HepG2 (cell line): Measurements from ENCODE around the gene MAMLD1. TPM values are rescaled to one million over a fixed set of nuclear protein-coding genes. Genes with fewer than 3 reads are reported as not detected.

Source experiments
- ATAC-seq: fragments of 200-7000 bp; cut with Tn5 transposase; 3 replicates; pipeline ENCODE4 v1.9.1; 2020; ENCODE audit warnings: mild to moderate bottlenecking, moderate library complexity
- BruUV-seq: library from RNA; stranded (reverse); fragments of 400-500 nt; replicated peaks from 2 replicates; lab custom pipeline; 2021; lab: Mats Ljungman, UMichigan
- CTCF ChIA-PET: fragments of 300-600 bp; formaldehyde crosslinking; extraction: SDS; loops from one replicate; lab custom pipeline; 2021; ENCODE audit warnings: low total read pairs, inconsistent platforms, low intra/inter-chr PET ratio; lab: Yijun Ruan, JAX
- POLR2A ChIA-PET: fragments of 350-600 bp; sonication (Branson Sonifier 250); formaldehyde crosslinking; loops from one replicate; lab custom pipeline; 2020; ENCODE audit warnings: antibody characterized with exemption, inconsistent platforms; lab: Yijun Ruan, JAX
- DNase-seq: peaks from one replicate; pipeline ENCODE4 v3.0.0-alpha.2; 2015; ENCODE audit warnings: low spot score
- FAIRE-seq: peaks from 3 replicates; lab custom pipeline; 2011; peaks lifted over from hg19 to GRCh38; lab: Jason Lieb, UNC
- H2AFZ ChIP-seq: one replicate; pipeline ENCODE4 v1.6.1; 2011; ENCODE audit warnings: low read length, inconsistent platforms
- H3K27ac ChIP-seq: fragments of 300-600 bp; 3 replicates; pipeline ENCODE4 v1.8.0; 2011; ENCODE audit warnings: mixed run types, mild to moderate bottlenecking, mixed read lengths, low read length, inconsistent platforms; ENCODE audit not compliant: insufficient read depth; ENCODE audit errors: extremely low read length
- H3K27me3 ChIP-seq, 2 experiments: fragments of 200-600 bp in 1 of 2; 2 replicates in 1 of 2; 3 replicates in 1 of 2; pipeline versions ENCODE4 v1.6.0 to v1.8.0; 2011; ENCODE audit warnings: low read length in 2 of 2, mild to moderate bottlenecking in 2 of 2, moderate library complexity in 2 of 2, inconsistent platforms in 1 of 2; ENCODE audit not compliant: insufficient read depth in 2 of 2, control insufficient read depth in 1 of 2
- H3K36me3 ChIP-seq, 2 experiments: fragments of 200-600 bp in 1 of 2; replicated peaks in 1 of 2; 2 replicates in 1 of 2; 3 replicates in 1 of 2; pipeline versions ENCODE4 v1.5.1 to v1.8.0; 2011; ENCODE audit warnings: low read length in 2 of 2, inconsistent platforms in 1 of 2; ENCODE audit not compliant: insufficient read depth in 2 of 2, control insufficient read depth in 1 of 2
- H3K4me1 ChIP-seq: 2 replicates; pipeline ENCODE4 v1.5.1; 2012; ENCODE audit warnings: low read length, inconsistent platforms; ENCODE audit not compliant: insufficient read depth
- H3K4me2 ChIP-seq: 2 replicates; pipeline ENCODE4 v1.6.0; 2011; ENCODE audit warnings: low read depth, low read length, inconsistent platforms
- H3K4me3 ChIP-seq, 3 experiments: fragments of 200-600 bp in 1 of 3; sonication (generic), shearing (Covaris generic) in 1 of 3; replicated peaks in 1 of 3; 2 replicates each; pipeline ENCODE4 v1.5.1; 2011 to 2016; ENCODE audit warnings: low read length in 3 of 3, inconsistent platforms in 2 of 3, low read depth in 2 of 3, mild to moderate bottlenecking in 2 of 3, control low read depth in 1 of 3, mixed read lengths in 1 of 3; ENCODE audit not compliant: insufficient read depth in 1 of 3
- H3K79me2 ChIP-seq: one replicate; pipeline ENCODE4 v1.6.1; 2011; ENCODE audit warnings: low read length, inconsistent platforms; ENCODE audit not compliant: insufficient read depth
- H3K9ac ChIP-seq: 2 replicates; pipeline ENCODE4 v1.6.0; 2011; ENCODE audit warnings: mild to moderate bottlenecking, low read depth, low read length, inconsistent platforms; ENCODE audit not compliant: insufficient read depth
- H3K9me3 ChIP-seq: 2 replicates; pipeline ENCODE4 v1.5.1; 2012; ENCODE audit warnings: mild to moderate bottlenecking, low read length
- H4K20me1 ChIP-seq: 2 replicates; pipeline ENCODE4 v1.6.0; 2011; ENCODE audit warnings: inconsistent platforms, mild to moderate bottlenecking, low read length, moderate library complexity; ENCODE audit not compliant: insufficient read depth
- GLMP ChIP-seq: sonication (generic); formaldehyde crosslinking; IDR thresholded peaks from 2 replicates; pipeline ENCODE4 v1.9.0; 2021; ENCODE audit warnings: missing genetic modification reagents, mild to moderate bottlenecking, borderline replicate concordance
- GPN1 ChIP-seq: sonication (generic); formaldehyde crosslinking; IDR thresholded peaks from 2 replicates; pipeline ENCODE4 v1.5.1; 2020; ENCODE audit warnings: missing genetic modification reagents, borderline replicate concordance
- ZBTB4 ChIP-seq: sonication (generic); formaldehyde crosslinking; IDR thresholded peaks from 2 replicates; pipeline ENCODE4 v1.4.0; 2020; ENCODE audit warnings: missing genetic modification reagents, mild to moderate bottlenecking, borderline replicate concordance
- ZBTB7A ChIP-seq: sonication (generic); formaldehyde crosslinking; IDR thresholded peaks from 2 replicates; pipeline ENCODE4 v1.8.0; 2022; ENCODE audit warnings: mild to moderate bottlenecking, missing genetic modification reagents
- ZNF225 ChIP-seq: sonication (generic); formaldehyde crosslinking; IDR thresholded peaks from 2 replicates; pipeline ENCODE4 v1.4.0; 2020; ENCODE audit warnings: mild to moderate bottlenecking, missing genetic modification reagents
- ZNF766 ChIP-seq: sonication (generic); formaldehyde crosslinking; IDR thresholded peaks from 2 replicates; pipeline ENCODE4 v1.5.0; 2020; ENCODE audit warnings: missing genetic modification reagents, borderline replicate concordance
- WGBS: methylation state at CpG from one replicate; pipeline ENCODE4 v1.1.6; 2017; ENCODE audit warnings: low lambda C conversion rate; 5-methylcytosine and 5-hydroxymethylcytosine counted together
- in situ Hi-C: cut with HindIII; loops from 2 replicates; pipeline ENCODE4 v1.10.0; 2017; ENCODE audit warnings: low pct_unique_long_range_greater_than_20kb; ENCODE audit not compliant: extremely low pct_ligation_motif_present
- intact Hi-C: fragments of 100-400 bp; cut with micrococcal nuclease; formaldehyde crosslinking; loops from one replicate; pipeline ENCODE4 v1.10.0; 2022; ENCODE audit not compliant: unreplicated experiment
- polyA plus RNA-seq, 8 experiments: library from polyadenylated mRNA; depleted of rRNA in 3 of 8; stranded (reverse) in 7 of 8; unstranded in 1 of 8; fragments of >200 nt; fragmentation: Illumina TruSeq in 4 of 8; extraction: Trizol in 4 of 8; gene quantifications; 2 replicates each; pipeline versions ENCODE4 v1.2.1 to v1.2.3, GENCODE V29; 2011 to 2016; ENCODE audit warnings: low read depth in 4 of 8, missing spikeins in 1 of 8, mixed read lengths in 1 of 8; ENCODE audit not compliant: insufficient read depth in 1 of 8
- total RNA-seq, 5 experiments: library from RNA; depleted of rRNA; stranded (reverse); fragments of >200 nt; fragmentation: Illumina TruSeq; extraction: Trizol; gene quantifications; 2 replicates each; pipeline ENCODE4 v1.2.3, GENCODE V29; 2016; ENCODE audit warnings: low read depth in 1 of 5
- TF ChIP-seq, protein P1 (sequence below), 2 experiments: IDR thresholded peaks; 2 replicates each; pipeline ENCODE4 v1.6.1; 2011 to 2012; ENCODE audit warnings: low read length in 2 of 2, borderline replicate concordance in 1 of 2, low read depth in 1 of 2, mild to moderate bottlenecking in 1 of 2, moderate library complexity in 1 of 2

The MAMLD1 gene
- total and polyA plus RNA-seq, 2 of the 13 experiments (the other 11 are each of a cell fraction or from before 2014, with no cell fraction given), result not detected

- POLR2A ChIA-PET, result no interaction called here
- WGBS, result 97% methylated on average over 2 of the region's 2 CpGs
These were observed 31.1 kb upstream of the MAMLD1 start for GRCh38 chrX:150332023-150332422.

More at GRCh38 chrX:150332023-150332422, 31.1 kb upstream of the MAMLD1 start:
- H3K4me1 ChIP-seq, result no peaks in the 10 kb centered on the region
- BruUV-seq, result no TSS peak
- no peak overlapping the region for H2AFZ ChIP-seq
- no peak for DNase-seq
- no peak for ATAC-seq
- no peaks in the 10 kb centered on the region for H3K9me3 ChIP-seq
- no peaks in the 10 kb centered on the region for H3K79me2 ChIP-seq
- intact Hi-C loops, result no loop called here
- no peaks in the 10 kb centered on the region for H4K20me1 ChIP-seq
- TF ChIP-seq ZBTB4 (CRISPR knock-in tag), result no peak
- TF ChIP-seq, protein P1, sequence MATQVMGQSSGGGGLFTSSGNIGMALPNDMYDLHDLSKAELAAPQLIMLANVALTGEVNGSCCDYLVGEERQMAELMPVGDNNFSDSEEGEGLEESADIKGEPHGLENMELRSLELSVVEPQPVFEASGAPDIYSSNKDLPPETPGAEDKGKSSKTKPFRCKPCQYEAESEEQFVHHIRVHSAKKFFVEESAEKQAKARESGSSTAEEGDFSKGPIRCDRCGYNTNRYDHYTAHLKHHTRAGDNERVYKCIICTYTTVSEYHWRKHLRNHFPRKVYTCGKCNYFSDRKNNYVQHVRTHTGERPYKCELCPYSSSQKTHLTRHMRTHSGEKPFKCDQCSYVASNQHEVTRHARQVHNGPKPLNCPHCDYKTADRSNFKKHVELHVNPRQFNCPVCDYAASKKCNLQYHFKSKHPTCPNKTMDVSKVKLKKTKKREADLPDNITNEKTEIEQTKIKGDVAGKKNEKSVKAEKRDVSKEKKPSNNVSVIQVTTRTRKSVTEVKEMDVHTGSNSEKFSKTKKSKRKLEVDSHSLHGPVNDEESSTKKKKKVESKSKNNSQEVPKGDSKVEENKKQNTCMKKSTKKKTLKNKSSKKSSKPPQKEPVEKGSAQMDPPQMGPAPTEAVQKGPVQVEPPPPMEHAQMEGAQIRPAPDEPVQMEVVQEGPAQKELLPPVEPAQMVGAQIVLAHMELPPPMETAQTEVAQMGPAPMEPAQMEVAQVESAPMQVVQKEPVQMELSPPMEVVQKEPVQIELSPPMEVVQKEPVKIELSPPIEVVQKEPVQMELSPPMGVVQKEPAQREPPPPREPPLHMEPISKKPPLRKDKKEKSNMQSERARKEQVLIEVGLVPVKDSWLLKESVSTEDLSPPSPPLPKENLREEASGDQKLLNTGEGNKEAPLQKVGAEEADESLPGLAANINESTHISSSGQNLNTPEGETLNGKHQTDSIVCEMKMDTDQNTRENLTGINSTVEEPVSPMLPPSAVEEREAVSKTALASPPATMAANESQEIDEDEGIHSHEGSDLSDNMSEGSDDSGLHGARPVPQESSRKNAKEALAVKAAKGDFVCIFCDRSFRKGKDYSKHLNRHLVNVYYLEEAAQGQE (IDR thresholded peaks at IDR 0.05; ENCODE audit: borderline replicate concordance in 1 of 2, low read depth in 1 of 2, low read length in 2 of 2), result no peak
- no peak for TF ChIP-seq GPN1 (CRISPR knock-in tag)
- no peak for TF ChIP-seq ZNF225 (CRISPR knock-in tag)
- no peak for TF ChIP-seq ZNF766 (CRISPR knock-in tag)
- TF ChIP-seq ZBTB7A (CRISPR knock-in tag), result no peak
- no peak for TF ChIP-seq GLMP (CRISPR knock-in tag)
- TF ChIP-seq, all 625 proteins: peak for 0
- H3K9ac ChIP-seq, result no peak overlapping the region
- H3K27ac ChIP-seq, result no peak overlapping the region
- no peaks in the 10 kb centered on the region for H3K27me3 ChIP-seq
- FAIRE-seq, result no peak
- H3K4me2 ChIP-seq, result no peak overlapping the region
- H3K4me3 ChIP-seq, result no peak overlapping the region
- CTCF ChIA-PET, result no interaction called here
- in situ Hi-C loops, result no loop called here
- no peaks in the 10 kb centered on the region for H3K36me3 ChIP-seq
